CD4-positive, alpha-beta T cell treated with Interleukin-17A for 4 hours (primary cell): Measurements from ENCODE around the gene PRRT1B.
"Not testable (repeated sequence)": the region's sequence is repeated elsewhere in the genome, so short reads cannot be mapped to it uniquely, and the experiment has no call there.

Source experiments
- DNase-seq: peaks from one replicate; pipeline ENCODE4 v3.0.0-alpha.2; 2020; ENCODE audit warnings: mixed read lengths

Gene PRRT1B

DNA sequence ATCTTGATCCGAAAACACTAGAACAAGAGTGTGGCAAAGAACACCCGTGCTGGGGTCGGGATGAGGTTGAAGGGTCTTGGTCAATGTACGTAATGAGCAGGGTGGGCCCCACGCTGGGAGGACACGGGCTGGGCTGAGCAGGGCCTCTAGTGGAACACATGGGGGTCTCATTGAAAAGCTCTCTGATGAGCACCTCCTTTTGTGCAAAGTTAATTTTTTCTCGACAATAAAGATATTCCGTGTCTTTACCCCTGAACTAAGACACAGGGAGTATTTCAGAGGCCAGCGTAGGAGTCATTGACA, 22.3 kb upstream of the PRRT1B start:
- DNase-seq, result no peak

DNA sequence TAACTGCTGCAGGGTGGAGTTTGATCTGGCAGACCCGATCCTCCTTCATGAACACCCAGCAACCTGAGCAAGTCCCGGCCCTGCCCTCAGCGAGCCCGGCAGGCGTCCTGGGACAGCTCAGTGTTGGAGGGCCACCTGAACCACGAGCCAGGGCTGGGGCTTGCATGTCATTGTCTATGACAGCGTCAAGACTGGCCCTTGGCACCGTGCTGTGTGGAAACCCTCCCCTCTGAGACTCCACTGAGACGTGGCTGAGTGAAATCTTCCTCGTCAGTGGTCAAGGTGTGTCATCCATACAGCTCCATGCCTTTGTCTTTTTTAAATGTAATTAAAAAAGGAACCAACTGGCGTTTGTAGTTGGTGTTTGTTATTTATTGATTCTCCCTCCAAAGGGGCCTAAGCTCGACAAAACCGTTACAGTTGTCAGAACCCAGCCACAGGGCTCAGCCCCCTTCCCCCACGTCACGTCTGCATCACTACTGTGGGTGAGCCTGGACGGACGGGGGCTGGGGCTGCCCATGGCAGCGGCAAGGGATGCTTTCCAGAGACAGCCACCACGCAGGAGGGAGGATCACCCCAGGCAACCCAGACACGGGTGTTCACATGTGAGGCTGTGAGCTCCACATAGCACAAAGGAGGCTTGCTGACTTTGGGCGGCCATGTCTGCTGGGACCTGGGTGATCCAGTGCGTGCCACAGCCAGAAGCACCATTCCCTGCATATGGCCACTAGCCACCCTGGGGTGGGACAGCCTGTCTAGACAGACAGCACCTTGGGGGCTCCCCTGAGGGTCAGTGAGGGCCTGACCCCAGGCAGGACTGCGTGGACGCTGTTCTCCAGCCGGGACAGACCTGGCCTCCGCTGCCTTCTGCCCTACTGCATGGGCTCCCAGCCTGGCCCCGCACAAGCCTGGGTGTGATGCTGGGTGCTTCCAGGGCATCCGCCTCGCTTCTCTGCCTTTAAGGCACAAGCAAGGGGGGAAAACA, 21.6 kb upstream of the PRRT1B start:
- DNase-seq, result no peak

DNA sequence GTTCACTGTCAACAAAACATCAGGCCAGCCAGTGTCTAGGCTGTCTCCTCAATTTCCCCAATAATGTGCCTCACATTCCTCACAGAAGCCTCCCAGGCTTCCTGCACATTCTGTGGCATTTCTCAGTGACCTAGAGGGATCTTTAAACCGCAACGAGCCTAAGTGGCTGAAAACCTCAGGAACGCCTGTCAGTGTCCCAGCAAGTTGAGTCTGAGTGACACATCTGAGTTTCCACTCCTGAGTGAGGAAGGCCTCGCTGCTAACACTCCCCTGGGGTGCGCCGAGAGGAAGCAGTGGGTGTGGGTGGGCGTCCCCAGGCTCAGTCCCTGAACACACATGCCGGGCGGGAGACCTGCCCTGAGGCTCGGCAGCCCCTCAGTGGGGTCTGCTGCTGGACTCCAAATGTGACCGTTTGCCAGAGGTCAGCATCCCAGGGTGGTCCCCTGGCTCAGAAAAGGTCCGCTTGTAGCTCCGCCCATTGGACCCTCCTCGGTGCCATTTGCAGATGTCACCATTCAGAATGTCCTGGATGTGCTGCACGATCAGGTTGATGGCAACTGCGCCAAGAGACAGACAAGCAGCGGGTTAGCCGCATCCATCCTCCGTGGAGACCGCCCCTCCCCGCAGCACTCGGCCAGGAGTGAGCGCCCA, 20.5 kb upstream of the PRRT1B start:
- no peak for DNase-seq

DNA sequence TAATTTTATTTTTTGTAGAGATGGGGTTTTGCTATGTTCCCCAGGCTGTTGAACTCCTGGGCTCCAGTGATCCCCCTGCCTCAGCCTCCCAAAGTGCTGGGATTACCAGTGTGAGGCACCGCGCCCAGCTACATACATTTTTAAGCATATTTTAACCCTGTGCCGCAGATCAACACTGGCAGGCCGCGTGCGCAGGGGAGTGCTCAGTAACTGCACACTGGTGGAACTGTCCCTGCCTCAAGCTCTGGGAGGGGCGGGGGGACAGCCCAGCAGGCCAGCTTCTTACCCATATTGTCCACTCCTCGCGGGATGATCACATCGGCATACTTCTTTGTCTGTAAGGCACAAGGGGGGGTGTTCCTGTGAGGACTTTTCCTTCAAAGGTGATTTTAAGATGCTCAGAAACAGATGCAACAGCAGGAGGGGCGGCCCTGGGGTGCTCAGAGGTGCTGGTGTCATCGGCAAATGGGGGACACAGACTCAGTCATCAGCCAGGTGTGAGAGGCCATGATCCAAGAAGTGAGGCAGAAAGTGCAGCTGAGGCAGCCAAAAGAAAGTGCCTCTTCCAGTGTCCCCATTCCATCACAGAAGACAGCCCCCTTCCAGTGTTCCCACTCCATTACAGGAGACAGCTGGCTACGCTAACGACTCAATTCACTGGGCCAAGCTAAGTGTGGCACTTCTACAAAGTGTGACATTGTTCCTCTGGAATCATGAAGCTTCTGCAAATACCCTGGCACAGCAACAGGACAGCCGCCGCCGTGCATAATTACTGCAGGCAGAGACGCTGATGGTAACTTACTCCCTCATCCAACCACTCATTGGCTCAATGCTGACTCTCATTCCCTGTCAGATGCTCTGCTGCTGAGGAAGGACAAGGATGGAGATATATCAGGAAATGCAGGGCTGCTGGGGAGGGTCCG, 19.4 kb upstream of the PRRT1B start:
- DNase-seq, result no peak

DNA sequence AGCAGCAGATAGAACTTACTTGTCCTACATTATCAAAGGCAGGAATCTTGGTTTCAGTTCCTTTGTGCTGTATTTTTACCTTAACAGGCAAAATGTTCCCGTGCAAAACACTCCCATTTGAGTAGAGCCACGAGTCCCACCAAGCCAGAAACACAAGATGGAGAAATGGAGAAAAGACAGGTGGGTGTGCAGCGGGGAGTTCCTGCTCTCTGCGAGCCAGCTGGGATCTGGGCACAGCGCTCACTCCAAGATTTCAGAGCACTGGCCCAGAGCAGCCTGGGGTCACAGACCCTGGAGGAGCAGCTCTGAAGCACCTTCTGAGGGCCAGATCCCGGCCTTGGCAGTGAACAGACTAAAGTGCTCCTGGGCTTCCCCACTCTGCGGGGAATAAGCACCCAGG, 17.1 kb upstream of the PRRT1B start:
- DNase-seq, result no peak

DNA sequence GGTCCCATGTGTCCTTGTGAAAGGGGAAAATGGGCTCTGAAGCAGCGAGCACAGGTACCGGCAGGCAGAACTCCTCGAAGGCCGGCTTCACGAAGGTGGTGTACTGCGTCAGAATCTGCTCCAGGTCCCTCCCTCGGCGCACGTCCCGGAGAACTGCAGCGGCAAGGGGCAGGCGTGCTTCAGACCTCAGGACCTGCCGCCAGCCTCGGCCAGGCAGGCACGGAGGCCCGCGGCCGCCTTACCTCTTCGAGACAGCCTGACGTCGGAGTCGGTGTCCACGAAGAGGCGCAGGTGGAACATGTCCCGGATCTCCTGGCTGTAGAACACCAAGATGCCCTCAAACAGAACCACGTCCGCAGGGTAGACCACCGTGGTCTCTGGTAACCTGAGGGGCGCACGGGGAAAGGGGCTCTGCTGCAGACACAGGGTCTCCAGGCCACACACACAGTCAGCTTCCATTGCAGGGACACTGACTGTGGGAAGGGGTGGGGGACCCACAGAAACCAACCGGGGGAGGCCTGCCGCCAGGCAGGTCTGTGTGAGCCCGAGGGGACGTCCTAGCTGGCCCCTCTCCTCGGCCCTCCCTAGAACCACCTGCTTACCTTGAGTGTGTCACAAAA, 16.3 kb upstream of the PRRT1B start:
- DNase-seq, result no peak

DNA sequence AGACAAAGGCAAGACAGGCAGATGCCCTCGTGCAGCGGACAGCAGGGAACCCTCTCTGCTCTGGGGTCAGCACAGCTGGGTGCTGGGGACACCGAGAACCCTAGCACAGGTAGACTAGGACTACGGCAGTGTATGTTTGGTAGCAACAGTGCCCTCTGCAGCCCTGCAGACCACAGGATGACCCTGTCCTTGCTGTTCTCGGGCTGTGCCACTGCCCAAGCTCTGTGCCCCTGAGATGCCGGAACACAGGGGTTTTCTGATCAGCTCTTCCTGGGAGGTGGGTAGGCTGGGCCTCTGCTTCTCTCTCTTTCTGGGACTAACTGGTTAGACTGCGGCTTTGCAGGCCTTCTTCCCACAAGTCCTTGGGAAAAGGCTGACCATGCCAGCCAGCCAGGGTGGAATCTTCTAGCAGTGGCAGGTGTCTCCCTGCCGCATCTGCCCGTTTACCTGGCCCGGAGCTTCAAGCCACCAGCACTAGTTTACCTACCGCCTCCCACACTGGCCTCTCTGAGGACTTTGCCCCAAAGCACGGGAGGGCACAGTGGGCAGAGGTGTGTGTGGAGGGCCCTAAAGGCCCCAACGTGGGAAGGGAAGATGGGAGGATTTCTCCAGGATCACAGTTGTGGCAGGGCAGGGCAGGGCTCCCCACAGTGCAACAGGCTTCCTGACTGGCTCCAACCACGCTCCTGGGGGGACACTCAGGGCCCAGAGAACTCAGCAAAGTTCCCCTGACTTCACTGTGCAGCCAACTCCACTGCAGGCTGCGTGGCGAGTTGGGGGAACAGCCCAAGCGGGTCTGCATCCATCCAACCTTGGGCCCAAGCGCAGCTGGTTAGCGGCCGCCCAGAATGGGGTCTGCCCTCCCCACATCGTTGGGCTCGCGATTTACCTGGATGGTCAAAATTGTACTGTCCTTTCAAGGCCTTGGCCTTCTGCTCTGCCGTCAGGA, 15.5 kb upstream of the PRRT1B start:
- DNase-seq, result no peak

DNA sequence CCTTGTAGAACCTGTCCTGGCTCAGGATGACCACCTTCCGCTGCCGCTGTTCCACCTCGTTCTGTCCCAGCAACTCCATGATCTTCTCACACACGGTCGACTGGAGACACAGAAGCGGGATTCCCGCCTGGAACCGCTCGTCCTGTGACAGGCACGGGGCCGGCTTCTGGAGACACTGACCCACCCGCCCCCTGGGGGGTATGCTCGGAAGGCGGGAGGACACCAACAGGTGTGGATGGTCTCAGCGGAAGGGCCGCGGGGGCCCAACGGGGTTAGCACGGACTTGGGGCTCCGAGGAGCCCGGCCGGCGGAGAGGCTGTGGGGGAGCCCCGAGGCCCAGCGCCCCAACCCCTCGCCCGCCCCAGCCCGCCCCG, 14.8 kb upstream of the PRRT1B start:
- peak; percentile 27 for DNase-seq

DNA sequence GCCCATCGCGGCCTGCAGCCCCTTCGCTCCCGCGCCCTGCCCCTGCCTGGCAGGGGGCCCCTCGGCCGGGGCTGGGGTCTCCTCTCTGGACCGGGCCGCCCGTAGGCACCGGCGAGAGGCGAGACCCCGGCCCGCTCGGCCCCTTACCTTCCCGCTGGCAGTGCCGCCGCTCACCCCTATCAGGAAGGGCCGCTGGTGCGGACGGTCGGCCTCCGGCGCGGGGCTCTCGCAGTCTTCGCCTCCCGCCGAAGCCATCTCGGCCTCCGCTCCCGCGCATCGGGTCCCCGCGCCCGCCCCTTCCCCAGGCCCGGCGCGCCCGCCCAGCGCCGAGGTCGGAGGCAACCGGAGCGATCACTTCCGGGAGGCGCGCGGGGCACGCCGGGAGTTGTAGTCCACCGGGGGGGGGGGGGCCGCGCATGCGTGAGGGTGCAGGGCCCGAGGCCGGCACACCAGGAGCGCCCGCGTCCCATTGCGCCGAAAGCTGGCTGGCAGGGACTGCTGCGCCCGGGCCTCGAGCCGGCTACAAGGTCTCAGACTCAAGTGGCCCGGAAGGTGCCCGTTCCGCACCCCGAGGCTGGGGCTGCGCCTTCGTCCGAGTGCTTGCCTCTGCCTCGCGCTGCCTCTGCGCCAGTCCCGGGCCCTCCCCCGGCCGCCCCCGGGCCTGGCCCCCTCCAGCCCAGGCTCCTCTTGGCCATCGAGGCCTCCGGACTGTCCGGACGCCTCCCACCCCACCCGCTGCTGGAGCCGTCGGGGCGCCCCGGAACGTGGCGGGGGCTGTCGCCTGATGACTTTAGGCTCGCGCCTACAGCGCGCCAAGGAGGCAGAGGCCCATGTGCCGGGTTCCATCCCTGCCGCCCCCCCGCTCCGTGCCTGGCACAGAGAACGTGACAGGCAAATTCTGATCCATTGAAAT, 14.1 kb upstream of the PRRT1B start, which contains the start of gene UCK1:
Gene UCK1 (minus strand): TSS at position 344 of the 913 bp plus-strand sequence. CDS start 89 bp downstream, at position 255.
- DNase-seq, result peak; percentile 91

DNA sequence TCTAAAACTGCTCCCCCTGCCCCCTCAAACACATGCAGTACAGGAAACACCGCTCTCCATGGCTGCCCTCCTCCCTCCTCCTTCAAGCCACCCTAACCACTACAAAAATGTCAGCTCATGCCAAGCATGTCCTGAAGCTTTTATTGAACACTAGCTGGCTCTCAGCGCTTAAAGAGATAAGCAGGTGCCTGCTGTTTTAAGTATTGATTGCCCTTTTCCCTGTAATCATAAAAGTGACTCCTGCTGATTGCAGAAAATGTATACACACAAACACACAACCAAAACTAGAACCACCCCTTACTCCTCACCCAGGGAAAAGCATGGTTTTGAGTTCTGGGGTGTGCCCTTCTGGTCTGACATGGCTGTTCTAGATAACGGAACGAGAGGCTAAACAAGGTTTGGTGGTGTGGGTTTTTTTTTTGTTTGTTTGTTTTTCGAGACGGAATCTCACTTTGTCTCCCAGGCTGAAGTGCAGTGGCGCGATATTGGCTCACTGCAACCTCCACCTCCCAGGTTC, 10.5 kb upstream of the PRRT1B start:
- DNase-seq, result peak; percentile 54

DNA sequence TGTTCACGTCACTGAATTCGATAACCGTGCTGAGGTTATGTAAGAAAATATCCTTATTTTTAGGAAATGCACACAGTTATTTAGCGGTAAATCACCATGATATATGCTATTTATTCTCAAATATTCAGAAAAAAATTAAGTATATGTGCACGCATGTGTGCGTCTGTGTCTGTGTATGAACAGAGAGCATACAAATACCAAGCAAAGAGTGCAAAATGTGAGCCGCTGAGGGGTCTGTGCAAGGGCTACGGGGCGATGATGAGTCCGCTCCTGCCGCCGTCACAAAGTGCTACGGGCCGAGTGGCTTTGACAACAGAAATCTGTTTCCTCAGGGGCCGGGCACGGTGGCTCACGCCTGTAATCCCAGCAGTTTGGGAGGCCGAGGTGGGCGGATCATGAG, 7.4 kb upstream of the PRRT1B start:
- no peak for DNase-seq

DNA sequence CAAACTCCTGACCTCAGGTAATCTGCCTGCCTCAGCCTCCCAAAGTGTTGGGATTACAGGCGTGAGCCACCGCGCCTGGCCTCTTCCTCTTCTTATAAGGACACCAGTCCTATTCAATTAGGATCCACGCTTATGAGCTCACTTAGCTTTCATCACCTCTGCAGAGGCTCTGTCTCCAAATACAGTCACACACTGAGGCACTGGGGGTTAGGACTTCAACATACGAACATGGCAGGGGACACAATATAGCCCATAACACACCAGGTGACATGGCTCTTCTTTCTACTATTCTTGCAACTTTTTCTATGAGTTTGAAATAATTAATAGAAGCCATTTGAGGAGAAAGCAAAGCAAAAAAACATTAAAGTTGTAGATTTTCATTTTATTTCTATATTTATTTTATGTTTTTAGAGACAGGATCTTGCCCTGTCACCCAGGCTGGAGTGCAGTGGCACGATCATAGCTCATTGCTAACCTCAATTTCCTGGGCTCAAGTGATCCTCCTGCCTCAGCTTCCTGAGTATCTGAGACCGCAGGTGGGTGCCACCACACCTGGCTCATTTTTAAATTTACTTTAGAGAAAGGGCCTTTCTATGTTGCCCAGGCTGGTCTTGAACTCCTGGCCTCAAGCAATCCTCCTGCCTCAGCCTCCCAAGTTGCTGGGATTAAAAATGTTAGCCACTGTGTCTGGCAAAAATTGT, 6.0 kb upstream of the PRRT1B start:
- peak; percentile 57 for DNase-seq

DNA sequence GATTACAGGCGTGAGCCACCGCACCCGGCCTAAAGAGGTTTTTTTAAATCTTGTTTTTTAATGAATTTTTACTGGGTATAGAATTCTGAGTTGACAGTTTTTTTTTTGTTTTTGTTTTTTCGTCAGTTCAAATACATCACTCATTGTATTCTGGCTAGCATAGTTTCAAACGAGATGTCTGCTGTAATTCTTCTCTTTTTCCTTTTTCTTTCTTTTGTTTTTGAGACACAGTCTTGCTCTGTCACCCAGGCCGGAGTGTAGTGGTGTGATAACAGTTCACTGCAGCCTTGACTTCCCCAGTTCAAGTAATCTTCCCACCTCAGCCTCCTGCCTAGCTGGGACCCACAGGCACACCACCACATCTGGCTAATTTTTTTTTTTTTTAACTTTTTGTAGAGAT, 2.2 kb upstream of the PRRT1B start:
- DNase-seq, result no peak

DNA sequence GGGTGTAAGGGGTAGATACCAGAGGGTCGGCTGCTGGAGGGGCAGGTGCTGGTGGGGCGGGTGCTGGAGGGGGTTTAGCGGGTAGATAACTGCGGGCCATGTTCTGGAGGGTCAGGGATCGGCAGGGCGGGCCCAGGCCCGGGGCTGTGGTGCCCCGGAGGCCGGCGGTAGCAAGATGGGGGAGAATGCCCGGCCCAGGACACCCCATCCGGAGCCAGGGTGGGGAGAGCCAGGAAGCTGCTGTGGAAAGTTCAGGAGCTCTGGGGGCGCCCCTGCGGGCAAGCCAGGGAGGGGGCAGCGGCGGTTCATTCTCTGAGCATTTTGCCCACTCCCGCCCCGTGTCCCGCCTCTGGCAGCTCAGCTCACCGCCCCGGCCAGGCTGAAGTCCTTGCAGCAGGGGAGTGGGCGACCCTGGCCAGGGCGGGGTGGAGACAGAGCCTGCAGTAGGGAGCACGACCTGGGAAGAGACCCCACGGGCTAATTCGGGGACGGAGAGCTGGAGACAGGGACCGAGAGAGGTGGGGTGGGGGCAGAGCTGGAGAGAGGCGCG, 538 bp downstream of the PRRT1B start:
- DNase-seq, result no peak

DNA sequence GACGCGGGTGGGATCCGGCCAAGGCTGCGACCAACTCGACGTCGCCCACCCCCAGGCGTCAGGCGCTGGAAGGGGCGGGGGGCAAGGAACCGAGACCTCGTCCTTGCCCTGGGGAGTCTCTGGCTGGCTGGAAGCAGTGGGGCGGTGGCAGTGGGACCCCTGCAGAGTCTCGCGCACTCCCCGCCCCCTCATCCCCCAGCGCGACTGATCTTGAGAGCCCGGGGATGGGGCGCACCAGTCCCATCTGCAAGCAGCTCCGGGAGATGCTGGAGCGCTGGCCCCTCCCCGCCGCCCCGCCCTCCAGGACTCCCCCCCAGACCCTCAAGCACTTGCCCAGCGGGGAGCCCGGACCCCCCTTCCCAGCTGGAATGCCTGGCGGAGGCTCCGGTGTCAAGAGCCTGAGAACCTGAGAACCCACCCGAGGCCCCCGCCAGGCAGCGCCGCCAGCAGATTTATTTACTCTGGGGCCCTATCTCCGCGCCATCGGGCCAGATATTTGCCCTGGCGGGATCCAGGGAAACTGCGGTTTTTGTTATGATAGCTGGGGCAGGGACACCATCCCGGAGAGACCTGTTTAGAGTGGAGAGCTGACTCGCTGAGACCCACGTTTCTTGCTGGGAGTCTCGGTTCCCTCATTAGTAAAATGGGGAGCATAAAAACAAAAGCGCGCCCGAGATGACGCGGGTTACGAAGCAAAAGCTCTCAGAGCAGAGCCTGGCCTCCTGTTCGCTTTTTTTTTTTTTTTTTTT, 1.2 kb downstream of the PRRT1B start:
- peak; percentile 24 for DNase-seq

DNA sequence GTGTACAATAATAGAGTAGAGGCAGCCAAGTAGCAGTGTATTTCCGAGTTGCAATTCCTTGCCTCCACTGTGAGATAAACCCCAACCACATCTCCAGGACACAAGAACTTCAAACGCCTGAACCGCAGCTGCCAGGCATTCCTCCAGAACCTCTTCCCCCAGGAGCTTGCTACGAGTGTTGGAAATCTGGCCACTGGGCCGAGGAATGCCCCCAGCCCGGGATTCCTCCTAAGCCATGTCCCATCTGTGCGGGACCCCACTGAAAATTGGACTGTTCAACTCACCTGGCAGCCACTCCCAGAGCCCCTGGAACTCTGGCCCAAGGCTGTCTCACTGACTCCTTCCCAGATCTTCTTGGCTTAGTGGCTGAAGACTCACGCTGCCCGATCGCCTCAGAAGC, 3.9 kb downstream of the PRRT1B start:
- DNase-seq, result not testable (repeated sequence)

DNA sequence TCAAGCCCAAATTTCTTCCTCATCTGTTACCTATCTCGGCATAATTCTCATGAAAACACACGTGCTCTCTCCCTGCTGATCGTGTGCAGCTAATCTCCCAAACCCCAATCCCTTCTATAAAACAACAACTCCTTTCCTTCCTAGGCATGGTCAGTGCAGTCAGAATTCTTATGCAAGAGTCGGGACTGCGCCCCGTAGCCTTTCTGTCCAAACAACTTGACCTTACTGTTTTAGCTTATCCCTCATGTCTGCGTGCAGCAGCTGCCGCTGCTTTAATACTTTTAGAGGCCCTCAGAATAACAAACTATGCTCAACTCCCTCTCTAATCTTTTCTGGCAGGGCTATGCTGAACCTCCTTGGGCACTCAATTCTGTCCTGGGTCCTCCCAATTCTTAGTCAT, 5.1 kb downstream of the PRRT1B start:
- not testable (repeated sequence) for DNase-seq

DNA sequence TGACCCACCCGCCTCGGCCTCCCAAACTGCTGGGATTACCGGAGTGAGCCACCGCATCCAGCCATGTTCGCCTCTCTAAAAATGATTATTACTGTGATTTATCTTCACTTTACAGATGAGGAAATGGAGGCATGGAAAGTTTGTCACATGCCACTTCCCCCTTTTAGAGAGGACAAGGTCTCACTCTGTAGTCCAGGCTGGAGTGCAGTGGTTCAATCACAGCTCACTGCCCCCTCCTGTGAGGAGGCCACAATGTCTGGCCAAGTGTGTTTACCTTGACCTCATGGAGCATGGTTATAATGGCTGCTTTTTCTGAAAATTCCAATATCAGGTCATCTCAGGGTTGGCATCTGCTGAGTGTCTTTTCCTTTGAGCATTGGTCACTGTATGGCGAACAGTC, 6.7 kb downstream of the PRRT1B start:
- no peak for DNase-seq
